ENCODE measurements around the gene PALM.

DNA sequence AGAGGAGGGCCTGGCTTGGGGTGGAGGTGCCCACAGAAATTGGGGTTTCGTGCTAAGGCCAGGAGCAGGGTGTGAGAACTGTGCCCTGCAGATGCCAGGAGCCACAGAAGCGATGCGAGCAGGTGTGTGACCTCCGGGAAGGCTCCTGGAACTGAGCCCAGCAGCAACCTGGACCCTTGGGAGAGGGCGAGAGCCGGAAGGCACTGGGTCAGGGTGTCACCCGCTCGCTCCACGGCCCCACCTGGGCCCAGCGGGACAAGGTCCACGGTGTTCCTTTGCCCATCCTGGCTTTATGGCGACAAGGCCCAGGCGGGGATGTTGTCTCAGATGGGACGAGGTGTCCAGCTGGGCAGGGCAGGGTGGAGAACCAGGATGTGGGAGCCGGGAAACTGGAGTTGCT is 46.3 kb downstream of the PALM start:
- TF ChIP-seq, protein P1, sequence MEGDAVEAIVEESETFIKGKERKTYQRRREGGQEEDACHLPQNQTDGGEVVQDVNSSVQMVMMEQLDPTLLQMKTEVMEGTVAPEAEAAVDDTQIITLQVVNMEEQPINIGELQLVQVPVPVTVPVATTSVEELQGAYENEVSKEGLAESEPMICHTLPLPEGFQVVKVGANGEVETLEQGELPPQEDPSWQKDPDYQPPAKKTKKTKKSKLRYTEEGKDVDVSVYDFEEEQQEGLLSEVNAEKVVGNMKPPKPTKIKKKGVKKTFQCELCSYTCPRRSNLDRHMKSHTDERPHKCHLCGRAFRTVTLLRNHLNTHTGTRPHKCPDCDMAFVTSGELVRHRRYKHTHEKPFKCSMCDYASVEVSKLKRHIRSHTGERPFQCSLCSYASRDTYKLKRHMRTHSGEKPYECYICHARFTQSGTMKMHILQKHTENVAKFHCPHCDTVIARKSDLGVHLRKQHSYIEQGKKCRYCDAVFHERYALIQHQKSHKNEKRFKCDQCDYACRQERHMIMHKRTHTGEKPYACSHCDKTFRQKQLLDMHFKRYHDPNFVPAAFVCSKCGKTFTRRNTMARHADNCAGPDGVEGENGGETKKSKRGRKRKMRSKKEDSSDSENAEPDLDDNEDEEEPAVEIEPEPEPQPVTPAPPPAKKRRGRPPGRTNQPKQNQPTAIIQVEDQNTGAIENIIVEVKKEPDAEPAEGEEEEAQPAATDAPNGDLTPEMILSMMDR (IDR thresholded peaks at IDR 0.05), result no peak
- TF ChIP-seq, protein P2, sequence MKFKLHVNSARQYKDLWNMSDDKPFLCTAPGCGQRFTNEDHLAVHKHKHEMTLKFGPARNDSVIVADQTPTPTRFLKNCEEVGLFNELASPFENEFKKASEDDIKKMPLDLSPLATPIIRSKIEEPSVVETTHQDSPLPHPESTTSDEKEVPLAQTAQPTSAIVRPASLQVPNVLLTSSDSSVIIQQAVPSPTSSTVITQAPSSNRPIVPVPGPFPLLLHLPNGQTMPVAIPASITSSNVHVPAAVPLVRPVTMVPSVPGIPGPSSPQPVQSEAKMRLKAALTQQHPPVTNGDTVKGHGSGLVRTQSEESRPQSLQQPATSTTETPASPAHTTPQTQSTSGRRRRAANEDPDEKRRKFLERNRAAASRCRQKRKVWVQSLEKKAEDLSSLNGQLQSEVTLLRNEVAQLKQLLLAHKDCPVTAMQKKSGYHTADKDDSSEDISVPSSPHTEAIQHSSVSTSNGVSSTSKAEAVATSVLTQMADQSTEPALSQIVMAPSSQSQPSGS (CRISPR knock-in tag; IDR thresholded peaks at IDR 0.05; ENCODE audit: borderline replicate concordance, low read depth), result no peak
- TF ChIP-seq GABPB1 (CRISPR knock-in tag; IDR thresholded peaks at IDR 0.05), result no peak
- no peak for TF ChIP-seq ZNF317 (CRISPR knock-in tag; IDR thresholded peaks at IDR 0.05; ENCODE audit: borderline replicate concordance, low read depth)
- TF ChIP-seq, protein P3, sequence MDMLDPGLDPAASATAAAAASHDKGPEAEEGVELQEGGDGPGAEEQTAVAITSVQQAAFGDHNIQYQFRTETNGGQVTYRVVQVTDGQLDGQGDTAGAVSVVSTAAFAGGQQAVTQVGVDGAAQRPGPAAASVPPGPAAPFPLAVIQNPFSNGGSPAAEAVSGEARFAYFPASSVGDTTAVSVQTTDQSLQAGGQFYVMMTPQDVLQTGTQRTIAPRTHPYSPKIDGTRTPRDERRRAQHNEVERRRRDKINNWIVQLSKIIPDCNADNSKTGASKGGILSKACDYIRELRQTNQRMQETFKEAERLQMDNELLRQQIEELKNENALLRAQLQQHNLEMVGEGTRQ (CRISPR knock-in tag; IDR thresholded peaks at IDR 0.05), result no peak

Measured in WTC11 (cell line).